ENCODE results near the gene SHBG. TPM values are rescaled to one million over a fixed set of nuclear protein-coding genes. Genes with fewer than 3 reads are reported as not detected.
A peak's percentile ranks its signal among the peaks of the same experiment; 100 is the strongest.

Gene SHBG
- total RNA-seq, 8 experiments from 2014 or later: 0.54 to 26.2 (median 1.7) TPM; not detected in 1

GRCh38 chr17:7656958-7657609 is 27.1 kb downstream of the SHBG start:
- peak overlapping the region in 1 of 5 donors; percentile 2 for H3K4me3 ChIP-seq
- 0 to 20% (median 15%) methylated on average over 2 to 8 of the region's 10 CpGs; no CpG with 5 or more reads in 5 of the 10 experiments for WGBS, 10 experiments
- ATAC-seq (replicated peaks in 6 of 8): peak in 7 of 8 experiments; percentile 35 to 74 (median 43)
- H3K27ac ChIP-seq: peak overlapping the region in 1 of 2 donors; percentile 10
- peaks cover 22 to 27% of the 10 kb centered on the region in 2 donors for H3K4me1 ChIP-seq (replicated peaks in 1 of 2)
- in situ Hi-C loops (cut with MboI; ENCODE audit: low pct_unique_long_range_greater_than_20kb in 2 of 9, low sequenced_read_pairs in 9 of 9, unreplicated experiment in 9 of 9): no loop called here

DNA sequence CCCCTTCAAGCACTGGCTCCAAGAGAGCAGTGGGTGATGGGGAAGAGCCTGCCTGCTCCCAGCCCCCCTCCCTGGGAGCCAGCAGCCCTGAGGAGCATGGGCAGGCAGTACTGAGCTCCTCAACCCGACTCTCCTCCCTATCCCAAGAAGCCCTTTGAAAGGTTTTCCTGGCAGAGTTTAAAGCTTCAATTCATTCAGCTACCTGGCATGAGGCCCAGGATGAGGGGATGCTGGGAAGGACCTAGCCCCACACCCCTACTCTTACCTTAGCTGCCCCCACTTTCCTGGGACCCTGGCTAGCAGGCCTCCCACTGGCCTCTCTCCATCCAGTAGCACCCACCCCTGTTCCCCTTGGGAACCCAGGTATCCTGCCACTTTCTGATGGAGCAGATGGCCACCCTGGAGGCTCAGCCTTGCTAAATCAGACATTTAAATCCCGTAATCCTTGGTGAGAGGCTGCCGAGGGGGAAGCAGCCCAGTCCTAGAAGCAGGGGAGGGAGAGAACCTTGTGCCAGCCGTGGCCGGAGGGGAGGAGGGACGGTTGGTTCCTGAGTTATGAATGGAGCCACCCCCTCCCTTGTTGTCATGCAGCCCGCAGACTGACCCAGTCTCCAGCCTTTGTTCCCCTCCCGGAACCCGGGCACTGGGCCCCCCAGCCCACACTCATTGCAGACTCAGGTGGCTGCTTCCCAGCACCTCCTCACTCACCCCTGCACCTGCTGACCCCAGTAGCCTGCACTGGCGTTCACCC is 37.9 kb downstream of the SHBG start:
- ATAC-seq (replicated peaks in 6 of 8): peak in 6 of 8 experiments; percentile 31 to 93 (median 89)
- WGBS, 10 experiments: 10 to 60% (median 42%) methylated on average over 1 to 5 of the region's 10 CpGs; no CpG with 5 or more reads in 6 of the 10 experiments
- Histone ChIP-seq H3K27ac (peak overlapping the region; percentile 47 to 78), H3K4me1 (replicated peaks in 1 of 2) (peaks cover 3 to 12% of the 10 kb centered on the region in 2 donors), H3K4me3 (no peak overlapping the region)
- in situ Hi-C loops (cut with MboI; ENCODE audit: low pct_unique_long_range_greater_than_20kb in 2 of 9, low sequenced_read_pairs in 9 of 9, unreplicated experiment in 9 of 9): no loop called here

DNA sequence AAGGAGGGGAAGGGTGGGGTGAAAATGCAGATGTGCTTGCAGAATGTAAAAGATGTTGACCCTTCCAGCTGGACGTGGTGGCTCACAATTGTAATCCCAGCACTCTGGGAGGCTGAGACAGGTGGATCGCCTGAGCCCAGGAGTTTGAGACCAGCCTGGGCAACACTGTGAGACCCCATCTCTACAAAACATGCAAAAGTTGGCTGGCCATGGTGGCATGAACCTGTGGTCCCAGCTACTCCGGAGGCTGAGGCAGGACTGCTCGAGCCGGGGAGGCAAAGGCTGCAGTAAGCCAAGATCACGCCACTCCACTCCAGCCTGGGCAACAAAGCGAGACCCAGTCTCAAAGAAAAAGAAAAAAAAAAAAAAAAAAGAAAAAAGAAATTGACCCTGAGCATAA is 38.5 kb downstream of the SHBG start:
- H3K4me1 ChIP-seq (replicated peaks in 1 of 2): peaks cover 3 to 12% of the 10 kb centered on the region in 2 donors
- WGBS, 10 experiments: 77 to 100% (median 94%) methylated on average over 1 to 5 of the region's 7 CpGs; no CpG with 5 or more reads in 4 of the 10 experiments
- H3K27ac ChIP-seq: no peak overlapping the region
- no peak overlapping the region for H3K4me3 ChIP-seq
- in situ Hi-C loops (cut with MboI; ENCODE audit: low pct_unique_long_range_greater_than_20kb in 2 of 9, low sequenced_read_pairs in 9 of 9, unreplicated experiment in 9 of 9): no loop called here
- peak in 4 of 8 experiments; percentile 1 to 10 (median 4) for ATAC-seq (replicated peaks in 6 of 8)

DNA sequence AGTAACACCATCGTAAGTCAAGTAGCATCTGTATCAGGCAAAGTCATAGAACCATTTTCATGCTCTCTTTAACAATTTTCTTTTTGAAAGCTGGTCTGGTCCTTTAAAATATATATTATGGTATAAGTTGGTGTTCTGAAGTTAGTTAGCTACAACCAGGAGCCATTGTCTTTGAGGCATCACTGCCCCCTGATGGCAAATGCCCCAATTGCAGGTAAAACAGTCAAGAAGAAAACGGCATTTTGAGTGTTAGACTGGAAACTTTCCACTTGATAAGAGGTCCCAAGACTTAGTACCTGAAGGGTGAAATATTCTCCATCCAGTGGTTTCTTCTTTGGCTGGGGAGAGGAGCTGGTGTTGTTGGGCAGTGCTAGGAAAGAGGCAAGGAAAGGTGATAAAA is 43.3 kb downstream of the SHBG start:
- in situ Hi-C loops (cut with MboI; ENCODE audit: low pct_unique_long_range_greater_than_20kb in 2 of 9, low sequenced_read_pairs in 9 of 9, unreplicated experiment in 9 of 9): no loop called here
- 60 to 100% (median 100%) methylated on average over 1 to 2 of the region's 2 CpGs; no CpG with 5 or more reads in 2 of the 10 experiments for WGBS, 10 experiments
- Histone ChIP-seq H3K4me1 (replicated peaks in 1 of 2) (peaks cover 0 to 2% of the 10 kb centered on the region in 2 donors), H3K27ac (no peak overlapping the region), H3K4me3 (no peak overlapping the region)
- no peak for ATAC-seq (replicated peaks in 6 of 8)

DNA sequence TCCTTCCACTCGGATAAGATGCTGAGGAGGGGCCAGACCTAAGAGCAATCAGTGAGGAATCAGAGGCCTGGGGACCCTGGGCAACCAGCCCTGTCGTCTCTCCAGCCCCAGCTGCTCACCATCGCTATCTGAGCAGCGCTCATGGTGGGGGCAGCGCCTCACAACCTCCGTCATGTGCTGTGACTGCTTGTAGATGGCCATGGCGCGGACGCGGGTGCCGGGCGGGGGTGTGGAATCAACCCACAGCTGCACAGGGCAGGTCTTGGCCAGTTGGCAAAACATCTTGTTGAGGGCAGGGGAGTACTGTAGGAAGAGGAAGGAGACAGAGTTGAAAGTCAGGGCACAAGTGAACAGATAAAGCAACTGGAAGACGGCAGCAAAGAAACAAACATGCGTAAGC is 45.0 kb downstream of the SHBG start:
- WGBS, 10 experiments: 17 to 98% (median 84%) methylated on average over 1 to 7 of the region's 14 CpGs; no CpG with 5 or more reads in 4 of the 10 experiments
- H3K4me1 ChIP-seq (replicated peaks in 1 of 2): no peaks in the 10 kb centered on the region
- H3K27ac ChIP-seq: no peak overlapping the region
- H3K4me3 ChIP-seq: no peak overlapping the region
- in situ Hi-C loops (cut with MboI; ENCODE audit: low pct_unique_long_range_greater_than_20kb in 2 of 9, low sequenced_read_pairs in 9 of 9, unreplicated experiment in 9 of 9): no loop called here
- ATAC-seq (replicated peaks in 6 of 8): no peak

GRCh38 chr17:7676533-7676932 is 46.6 kb downstream of the SHBG start:
- ATAC-seq (replicated peaks in 6 of 8): no peak
- Histone ChIP-seq H3K4me1 (replicated peaks in 1 of 2) (no peaks in the 10 kb centered on the region), H3K4me3 (no peak overlapping the region), H3K27ac (no peak overlapping the region)
- WGBS, 10 experiments: 60 to 100% (median 82%) methylated on average over 1 to 5 of the region's 5 CpGs; no CpG with 5 or more reads in 6 of the 10 experiments
- in situ Hi-C loops (cut with MboI; ENCODE audit: low pct_unique_long_range_greater_than_20kb in 2 of 9, low sequenced_read_pairs in 9 of 9, unreplicated experiment in 9 of 9): no loop called here

DNA sequence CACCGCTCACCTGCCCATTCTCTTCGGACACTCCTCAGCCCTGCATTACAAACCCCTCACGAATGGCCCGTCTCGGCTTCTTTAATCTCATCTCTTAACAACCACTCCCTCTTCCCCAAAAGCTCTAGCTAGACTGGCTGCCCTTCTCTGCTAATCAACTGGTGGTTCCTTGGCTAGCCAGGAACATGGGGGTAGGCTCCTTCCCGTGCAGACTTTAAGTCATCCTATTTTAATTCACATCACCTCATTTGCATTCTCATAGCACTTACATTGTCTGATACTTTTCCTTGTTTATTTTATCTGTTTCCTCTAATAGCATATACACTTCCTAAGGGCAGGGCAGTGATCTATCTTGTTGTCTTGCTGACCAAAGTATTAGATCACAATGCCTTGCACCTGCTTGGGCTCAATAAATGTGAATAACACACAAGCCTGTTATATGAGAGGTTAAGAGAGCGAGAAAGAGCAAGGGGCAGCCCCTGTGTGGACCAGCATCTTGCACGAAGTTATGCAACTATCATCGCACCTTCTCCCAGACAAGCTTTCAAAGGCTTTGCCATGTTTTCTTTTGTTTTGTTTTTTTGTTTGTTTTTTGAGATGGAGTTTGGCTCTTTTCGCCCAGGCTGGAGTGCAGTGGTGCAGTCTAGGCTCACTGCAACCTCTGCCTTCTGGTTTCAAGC is 47.6 kb downstream of the SHBG start:
- in situ Hi-C loops (cut with MboI; ENCODE audit: low pct_unique_long_range_greater_than_20kb in 2 of 9, low sequenced_read_pairs in 9 of 9, unreplicated experiment in 9 of 9): no loop called here
- Histone ChIP-seq H3K4me1 (replicated peaks in 1 of 2) (no peaks in the 10 kb centered on the region), H3K27ac (no peak overlapping the region), H3K4me3 (no peak overlapping the region)
- WGBS, 10 experiments: 22 to 96% (median 70%) methylated on average over 3 to 5 of the region's 10 CpGs; no CpG with 5 or more reads in 1 of the 10 experiments
- ATAC-seq (replicated peaks in 6 of 8): no peak

Other genes with a start within 250 kb of the SHBG start
- gene TNK1, start 249.0 kb upstream of the SHBG start, total RNA-seq: 1 to 10 TPM; 1.3 to 8.6 (median 2.4) TPM
- gene PLSCR3, start 235.6 kb upstream of the SHBG start, total RNA-seq: 10 to 100 TPM in 4 of 8 experiments, 1 to 10 TPM in 4; 3.8 to 24.8 (median 12.4) TPM
- gene TMEM256, start 226.0 kb upstream of the SHBG start, total RNA-seq: 100 to 1,000 TPM in 7 of 8 experiments, 10 to 100 TPM in 1; 50.7 to 141 (median 111) TPM
- gene NLGN2, start 222.3 kb upstream of the SHBG start, total RNA-seq: 10 to 100 TPM in 7 of 8 experiments, 1 to 10 TPM in 1; 3.7 to 27.8 (median 18.1) TPM
- under 1 TPM in 1 of 8 experiments, not detected in 7; 1.00 TPM for gene SPEM1, start 209.8 kb upstream of the SHBG start, total RNA-seq
- gene SPEM2, start 204.5 kb upstream of the SHBG start, total RNA-seq: under 1 TPM in 3 of 8 experiments, not detected in 5; 0.24 to 0.43 (median 0.40) TPM
- gene SPEM3, start 201.3 kb upstream of the SHBG start, total RNA-seq: 1 to 10 TPM in 1 of 8 experiments, under 1 TPM in 5, not detected in 2; 0.13 to 1.0 (median 0.32) TPM
- 1 to 10 TPM in 6 of 8 experiments, under 1 TPM in 2; 0.33 to 5.4 (median 1.7) TPM for gene TMEM102, start 194.7 kb upstream of the SHBG start, total RNA-seq
- gene FGF11, start 190.6 kb upstream of the SHBG start, total RNA-seq: 10 to 100 TPM in 4 of 8 experiments, 1 to 10 TPM in 2, under 1 TPM in 2; 0.61 to 17.4 (median 7.1) TPM
- gene CHRNB1, start 185.1 kb upstream of the SHBG start, total RNA-seq: 10 to 100 TPM in 1 of 8 experiments, 1 to 10 TPM in 7; 2.2 to 13.0 (median 8.0) TPM
- 10 to 100 TPM in 7 of 8 experiments, 1 to 10 TPM in 1; 9.8 to 36.2 (median 13.4) TPM for gene ZBTB4, start 150.5 kb upstream of the SHBG start, total RNA-seq
- gene SLC35G6, start 148.7 kb upstream of the SHBG start, total RNA-seq: 1 to 10 TPM in 4 of 8 experiments, under 1 TPM in 4; 0.49 to 1.9 (median 0.86) TPM
- gene POLR2A, start 145.8 kb upstream of the SHBG start, total RNA-seq: 100 to 1,000 TPM in 2 of 8 experiments, 10 to 100 TPM in 6; 26.0 to 137 (median 43.8) TPM
- gene TNFSF12, start 81.1 kb upstream of the SHBG start, total RNA-seq: 1 to 10 TPM in 3 of 8 experiments, under 1 TPM in 4, not detected in 1; 0.22 to 2.9 (median 0.93) TPM
- 1 to 10 TPM; 1.2 to 8.1 (median 2.0) TPM for gene TNFSF13, start 71.4 kb upstream of the SHBG start, total RNA-seq
- gene SENP3, start 68.2 kb upstream of the SHBG start, total RNA-seq: 10 to 100 TPM; 37.9 to 75.0 (median 50.2) TPM
- gene CD68, start 50.5 kb upstream of the SHBG start, total RNA-seq: 10 to 100 TPM in 1 of 8 experiments, 1 to 10 TPM in 4, under 1 TPM in 3; 0.58 to 15.7 (median 2.5) TPM
- 100 to 1,000 TPM in 1 of 8 experiments, 10 to 100 TPM in 7; 36.6 to 109 (median 71.4) TPM for gene MPDU1, start 46.3 kb upstream of the SHBG start, total RNA-seq
- 1 to 10 TPM; 1.4 to 3.9 (median 2.2) TPM for gene SOX15, start 40.0 kb upstream of the SHBG start, total RNA-seq
- gene FXR2, start 15.2 kb upstream of the SHBG start, total RNA-seq: 10 to 100 TPM; 33.0 to 53.4 (median 46.1) TPM
- gene SAT2, start 2.3 kb upstream of the SHBG start, total RNA-seq: 100 to 1,000 TPM in 2 of 8 experiments, 10 to 100 TPM in 6; 66.9 to 115 (median 84.4) TPM
- gene ATP1B2, start 20.8 kb downstream of the SHBG start, total RNA-seq: 10 to 100 TPM in 3 of 8 experiments, 1 to 10 TPM in 4, under 1 TPM in 1; 0.31 to 43.9 (median 8.4) TPM
- 100 to 1,000 TPM in 2 of 8 experiments, 10 to 100 TPM in 6; 11.6 to 136 (median 25.7) TPM for gene TP53, start 57.4 kb downstream of the SHBG start, total RNA-seq
- gene WRAP53, start 58.3 kb downstream of the SHBG start, total RNA-seq: 10 to 100 TPM in 7 of 8 experiments, 1 to 10 TPM in 1; 6.9 to 20.1 (median 13.2) TPM
- 100 to 1,000 TPM in 1 of 8 experiments, 10 to 100 TPM in 4, 1 to 10 TPM in 3; 1.2 to 490 (median 20.6) TPM for gene EFNB3, start 75.1 kb downstream of the SHBG start, total RNA-seq
- gene DNAH2, start 87.6 kb downstream of the SHBG start, total RNA-seq: 1 to 10 TPM in 2 of 8 experiments, under 1 TPM in 6; 0.25 to 4.4 (median 0.65) TPM
- gene KDM6B, start 204.1 kb downstream of the SHBG start, total RNA-seq: 10 to 100 TPM in 5 of 8 experiments, 1 to 10 TPM in 3; 3.2 to 32.8 (median 12.5) TPM
- gene TMEM88, start 224.9 kb downstream of the SHBG start, total RNA-seq: 10 to 100 TPM in 1 of 8 experiments, 1 to 10 TPM in 6, under 1 TPM in 1; 0.51 to 18.5 (median 4.1) TPM
- gene NAA38, start 227.4 kb downstream of the SHBG start, total RNA-seq: 100 to 1,000 TPM; 105 to 221 (median 145) TPM
- 10 to 100 TPM; 12.2 to 28.0 (median 16.9) TPM for gene CYB5D1, start 227.9 kb downstream of the SHBG start, total RNA-seq